ENCODE data around the gene RANBP9. TPM values are rescaled to one million over a fixed set of nuclear protein-coding genes. Genes with fewer than 3 reads are reported as not detected.

RANBP9 gene
- total RNA-seq, 1 donor from 2014 or later = 50.6 TPM

DNA sequence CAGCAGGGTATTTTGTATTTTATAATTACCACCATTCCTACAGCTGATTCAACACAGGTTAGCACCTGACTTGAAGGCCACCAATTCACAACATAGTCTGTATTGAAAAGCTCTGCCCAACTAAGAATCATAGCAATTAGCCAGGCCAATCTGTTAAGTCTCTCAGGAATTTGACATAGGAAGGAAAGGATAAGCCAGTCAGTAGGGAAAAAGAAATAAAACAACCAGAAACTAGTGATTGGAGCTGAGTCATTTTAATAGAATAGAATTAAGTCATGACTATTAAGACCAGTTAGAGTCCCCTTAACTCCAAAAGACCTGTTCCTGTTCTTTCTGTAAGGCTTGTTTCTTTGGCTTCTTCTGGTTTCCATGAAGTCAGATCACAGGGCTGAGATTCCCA lies 8.1 kb downstream of the RANBP9 start:
- TF ChIP-seq POLR2A (IDR thresholded peaks at IDR 0.05) (no peak), POLR2AphosphoS5 (IDR thresholded peaks at IDR 0.05; ENCODE audit: insufficient read depth in 1 of 2, low read depth in 1 of 2) (no peak)
- TF ChIP-seq, protein P1, sequence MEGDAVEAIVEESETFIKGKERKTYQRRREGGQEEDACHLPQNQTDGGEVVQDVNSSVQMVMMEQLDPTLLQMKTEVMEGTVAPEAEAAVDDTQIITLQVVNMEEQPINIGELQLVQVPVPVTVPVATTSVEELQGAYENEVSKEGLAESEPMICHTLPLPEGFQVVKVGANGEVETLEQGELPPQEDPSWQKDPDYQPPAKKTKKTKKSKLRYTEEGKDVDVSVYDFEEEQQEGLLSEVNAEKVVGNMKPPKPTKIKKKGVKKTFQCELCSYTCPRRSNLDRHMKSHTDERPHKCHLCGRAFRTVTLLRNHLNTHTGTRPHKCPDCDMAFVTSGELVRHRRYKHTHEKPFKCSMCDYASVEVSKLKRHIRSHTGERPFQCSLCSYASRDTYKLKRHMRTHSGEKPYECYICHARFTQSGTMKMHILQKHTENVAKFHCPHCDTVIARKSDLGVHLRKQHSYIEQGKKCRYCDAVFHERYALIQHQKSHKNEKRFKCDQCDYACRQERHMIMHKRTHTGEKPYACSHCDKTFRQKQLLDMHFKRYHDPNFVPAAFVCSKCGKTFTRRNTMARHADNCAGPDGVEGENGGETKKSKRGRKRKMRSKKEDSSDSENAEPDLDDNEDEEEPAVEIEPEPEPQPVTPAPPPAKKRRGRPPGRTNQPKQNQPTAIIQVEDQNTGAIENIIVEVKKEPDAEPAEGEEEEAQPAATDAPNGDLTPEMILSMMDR (IDR thresholded peaks at IDR 0.05) = no peak
- no peaks in the 10 kb centered on the region for H3K36me3 ChIP-seq
- H3K27me3 ChIP-seq = no peaks in the 10 kb centered on the region
- H3K4me1 ChIP-seq = peaks cover 66% of the 10 kb centered on the region
- H3K9me3 ChIP-seq = no peaks in the 10 kb centered on the region
- H3K27ac ChIP-seq = no peak overlapping the region
- intact Hi-C loops (cut with DNase I) = no loop called here
- no peak for DNase-seq (ENCODE audit: extremely low spot score in 2 of 2)
- H3K4me3 ChIP-seq = no peak overlapping the region

GRCh38 chr6:13702809-13703302 lies 8.8 kb downstream of the RANBP9 start:
- Histone ChIP-seq H3K9me3 (no peaks in the 10 kb centered on the region), H3K4me1 (peaks cover 59% of the 10 kb centered on the region), H3K27me3 (no peaks in the 10 kb centered on the region), H3K36me3 (no peaks in the 10 kb centered on the region), H3K4me3 (no peak overlapping the region), H3K27ac (no peak overlapping the region)
- intact Hi-C loops (cut with DNase I) = no loop called here
- DNase-seq (ENCODE audit: extremely low spot score in 2 of 2) = no peak
- TF ChIP-seq POLR2AphosphoS5 (IDR thresholded peaks at IDR 0.05; ENCODE audit: insufficient read depth in 1 of 2, low read depth in 1 of 2) (no peak), POLR2A (IDR thresholded peaks at IDR 0.05) (no peak)
- TF ChIP-seq, protein P1 (IDR thresholded peaks at IDR 0.05) = no peak

- TF ChIP-seq POLR2AphosphoS5 (IDR thresholded peaks at IDR 0.05; ENCODE audit: insufficient read depth in 1 of 2, low read depth in 1 of 2) (no peak), POLR2A (IDR thresholded peaks at IDR 0.05) (no peak)
- TF ChIP-seq, protein P1 (IDR thresholded peaks at IDR 0.05) = no peak
- Histone ChIP-seq H3K4me3 (no peak overlapping the region), H3K36me3 (no peaks in the 10 kb centered on the region), H3K9me3 (no peaks in the 10 kb centered on the region), H3K27ac (no peak overlapping the region), H3K4me1 (peaks cover 74% of the 10 kb centered on the region), H3K27me3 (no peaks in the 10 kb centered on the region)
- intact Hi-C loops (cut with DNase I) = no loop called here
- DNase-seq (ENCODE audit: extremely low spot score in 2 of 2) = no peak
These were observed 11.4 kb downstream of the RANBP9 start for GRCh38 chr6:13700232-13700631.

GRCh38 chr6:13698715-13699114 lies 12.9 kb downstream of the RANBP9 start:
- intact Hi-C loops (cut with DNase I) = no loop called here
- Histone ChIP-seq H3K4me1 (peaks cover 77% of the 10 kb centered on the region), H3K27ac (no peak overlapping the region), H3K9me3 (no peaks in the 10 kb centered on the region), H3K36me3 (no peaks in the 10 kb centered on the region), H3K4me3 (no peak overlapping the region), H3K27me3 (no peaks in the 10 kb centered on the region)
- no peak for DNase-seq (ENCODE audit: extremely low spot score in 2 of 2)
- TF ChIP-seq, protein P1 (IDR thresholded peaks at IDR 0.05) = no peak
- no peak for TF ChIP-seq POLR2AphosphoS5 (IDR thresholded peaks at IDR 0.05; ENCODE audit: insufficient read depth in 1 of 2, low read depth in 1 of 2)
- no peak for TF ChIP-seq POLR2A (IDR thresholded peaks at IDR 0.05)

GRCh38 chr6:13697857-13698256 lies 13.8 kb downstream of the RANBP9 start:
- no peak for DNase-seq (ENCODE audit: extremely low spot score in 2 of 2)
- peaks cover 72% of the 10 kb centered on the region for H3K4me1 ChIP-seq

More at GRCh38 chr6:13697857-13698256, 13.8 kb downstream of the RANBP9 start:
- no peak overlapping the region for H3K27ac ChIP-seq
- TF ChIP-seq POLR2AphosphoS5 (IDR thresholded peaks at IDR 0.05; ENCODE audit: insufficient read depth in 1 of 2, low read depth in 1 of 2) (no peak), POLR2A (IDR thresholded peaks at IDR 0.05) (no peak)
- TF ChIP-seq, protein P1 (IDR thresholded peaks at IDR 0.05) = no peak
- no peaks in the 10 kb centered on the region for H3K9me3 ChIP-seq
- no peak overlapping the region for H3K4me3 ChIP-seq
- no peaks in the 10 kb centered on the region for H3K27me3 ChIP-seq
- intact Hi-C loops (cut with DNase I) = no loop called here
- no peaks in the 10 kb centered on the region for H3K36me3 ChIP-seq

Data from vagina (tissue), 2 donors.